MCF 10A (cell line): Measurements from ENCODE around the gene MBTD1. TPM values are rescaled to one million over a fixed set of nuclear protein-coding genes. Genes with fewer than 3 reads are reported as not detected.

Source experiments
- BruUV-seq: library from RNA; stranded (reverse); fragments of 400-500 nt; replicated peaks from 2 replicates; lab custom pipeline; 2021; lab: Mats Ljungman, UMichigan
- CTCF ChIA-PET: fragments of 300-600 bp; sonication (Branson Sonifier 250); formaldehyde crosslinking; extraction: SDS; loops from one replicate; lab custom pipeline; 2021; ENCODE audit warnings: antibody characterized with exemption, inconsistent platforms; lab: Yijun Ruan, JAX
- POLR2A ChIA-PET: fragments of 300-600, 350-650 bp; sonication (Branson Sonifier 250); formaldehyde crosslinking; extraction: SDS; loops from one replicate; lab custom pipeline; 2020; ENCODE audit warnings: antibody characterized with exemption, inconsistent platforms; lab: Yijun Ruan, JAX
- DNase-seq: peaks from one replicate; pipeline ENCODE4 v3.0.0-alpha.2; 2018; ENCODE audit not compliant: unreplicated experiment
- H3K27ac Mint-ChIP-seq: one replicate; pipeline ENCODE4 v1.8.0; 2022; ENCODE audit warnings: mild to moderate bottlenecking, low read depth, mixed read lengths; ENCODE audit not compliant: unreplicated experiment
- H3K27me3 Mint-ChIP-seq: one replicate; pipeline ENCODE4 v1.8.0; 2022; ENCODE audit warnings: mixed read lengths; ENCODE audit not compliant: insufficient read depth, unreplicated experiment
- H3K36me3 Mint-ChIP-seq: one replicate; pipeline ENCODE4 v1.8.0; 2022; ENCODE audit warnings: mild to moderate bottlenecking, moderate library complexity, mixed read lengths; ENCODE audit not compliant: insufficient read depth, unreplicated experiment
- H3K4me1 Mint-ChIP-seq: one replicate; pipeline ENCODE4 v1.8.0; 2022; ENCODE audit warnings: mixed read lengths; ENCODE audit not compliant: insufficient read depth, unreplicated experiment
- H3K4me3 Mint-ChIP-seq: one replicate; pipeline ENCODE4 v1.8.0; 2022; ENCODE audit warnings: mild to moderate bottlenecking, moderate library complexity, mixed read lengths; ENCODE audit not compliant: unreplicated experiment
- H3K9me3 Mint-ChIP-seq: one replicate; pipeline ENCODE4 v1.8.0; 2022; ENCODE audit warnings: mixed read lengths; ENCODE audit not compliant: unreplicated experiment
- intact Hi-C: fragments of 100-400 bp; cut with micrococcal nuclease; formaldehyde crosslinking; loops from 2 replicates; pipeline ENCODE4 v1.14.1; 2022
- total RNA-seq: library from RNA; stranded (reverse); gene quantifications from 2 replicates; pipeline ENCODE4 v1.2.3, GENCODE V29; 2022
- TF ChIP-seq, protein P1 (sequence below): fragments of 200-600 bp; IDR thresholded peaks from one replicate; pipeline ENCODE4 v1.8.0; 2022; ENCODE audit warnings: antibody characterized with exemption, mild to moderate bottlenecking; ENCODE audit not compliant: unreplicated experiment

MBTD1 gene
- total RNA-seq, 1 experiment from 2014 or later = 7.7 TPM

DNA sequence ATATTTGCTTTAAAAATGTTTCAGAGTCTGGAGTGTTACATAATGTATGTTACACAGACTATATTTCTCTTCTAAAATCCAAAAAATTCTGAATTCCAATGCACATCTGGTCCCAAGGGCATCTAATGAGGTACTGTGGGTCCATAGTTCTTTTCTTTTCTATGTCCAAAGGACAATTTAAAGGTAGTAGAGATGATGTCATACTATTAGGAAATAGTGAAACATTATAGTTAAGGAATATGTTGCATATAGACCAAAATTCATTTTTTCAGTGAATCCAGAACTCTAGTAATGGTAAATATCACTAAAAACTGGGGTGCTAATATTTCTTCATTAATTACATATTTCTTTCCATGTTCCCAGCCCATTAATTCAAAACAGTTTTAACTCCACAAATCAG is 70.7 kb downstream of the MBTD1 start:
- no peak for DNase-seq
- TF ChIP-seq, protein P1, sequence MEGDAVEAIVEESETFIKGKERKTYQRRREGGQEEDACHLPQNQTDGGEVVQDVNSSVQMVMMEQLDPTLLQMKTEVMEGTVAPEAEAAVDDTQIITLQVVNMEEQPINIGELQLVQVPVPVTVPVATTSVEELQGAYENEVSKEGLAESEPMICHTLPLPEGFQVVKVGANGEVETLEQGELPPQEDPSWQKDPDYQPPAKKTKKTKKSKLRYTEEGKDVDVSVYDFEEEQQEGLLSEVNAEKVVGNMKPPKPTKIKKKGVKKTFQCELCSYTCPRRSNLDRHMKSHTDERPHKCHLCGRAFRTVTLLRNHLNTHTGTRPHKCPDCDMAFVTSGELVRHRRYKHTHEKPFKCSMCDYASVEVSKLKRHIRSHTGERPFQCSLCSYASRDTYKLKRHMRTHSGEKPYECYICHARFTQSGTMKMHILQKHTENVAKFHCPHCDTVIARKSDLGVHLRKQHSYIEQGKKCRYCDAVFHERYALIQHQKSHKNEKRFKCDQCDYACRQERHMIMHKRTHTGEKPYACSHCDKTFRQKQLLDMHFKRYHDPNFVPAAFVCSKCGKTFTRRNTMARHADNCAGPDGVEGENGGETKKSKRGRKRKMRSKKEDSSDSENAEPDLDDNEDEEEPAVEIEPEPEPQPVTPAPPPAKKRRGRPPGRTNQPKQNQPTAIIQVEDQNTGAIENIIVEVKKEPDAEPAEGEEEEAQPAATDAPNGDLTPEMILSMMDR = no peak
- intact Hi-C loops = no loop called here
- H3K4me1 Mint-ChIP-seq = no peaks in the 10 kb centered on the region
- H3K4me3 Mint-ChIP-seq = no peak overlapping the region
- ChIA-PET POLR2A (no interaction called here), CTCF (interaction anchor here (1.0 kb wide), 1 partner anchor 18 kb away, joined by 3 read pairs; no protein-coding TSS in a partner anchor)
- no peak overlapping the region for H3K27ac Mint-ChIP-seq
- BruUV-seq = no TSS peak
- H3K27me3 Mint-ChIP-seq = no peaks in the 10 kb centered on the region
- no peaks in the 10 kb centered on the region for H3K9me3 Mint-ChIP-seq
- peaks cover 99% of the 10 kb centered on the region for H3K36me3 Mint-ChIP-seq

GRCh38 chr17:51188271-51188833 is 71.5 kb downstream of the MBTD1 start:
- CTCF ChIA-PET = no interaction called here

DNA sequence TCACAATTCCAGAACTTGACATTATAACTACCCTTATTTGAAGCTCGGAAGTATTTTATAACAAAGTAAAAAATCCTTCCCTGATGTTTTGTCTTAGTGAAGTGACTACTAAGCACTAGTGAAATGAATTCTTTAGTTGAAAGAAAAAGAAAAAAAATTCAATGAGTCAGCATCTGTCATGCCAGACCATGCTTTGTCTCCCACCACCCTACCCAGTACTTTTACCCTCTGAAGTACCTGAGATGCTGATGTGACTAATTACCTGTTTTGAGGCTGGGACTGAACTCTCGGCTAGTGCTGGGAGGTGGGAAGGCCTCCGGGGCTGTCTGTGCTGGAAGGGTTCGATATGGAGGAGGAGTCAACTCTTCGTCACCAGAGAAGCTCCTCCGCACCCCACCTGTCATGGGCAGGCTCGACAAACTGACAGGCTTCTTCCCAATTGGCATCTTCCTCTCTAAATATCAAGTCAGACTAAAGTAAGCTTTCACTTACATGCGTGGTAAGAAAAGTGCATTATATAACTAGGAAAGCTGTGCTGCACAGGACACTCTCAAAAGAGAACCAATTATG is 74.0 kb downstream of the MBTD1 start:
- Mint-ChIP-seq H3K27me3 (no peaks in the 10 kb centered on the region), H3K4me1 (no peaks in the 10 kb centered on the region), H3K27ac (no peak overlapping the region), H3K4me3 (no peak overlapping the region), H3K36me3 (peaks cover 100% of the 10 kb centered on the region), H3K9me3 (no peaks in the 10 kb centered on the region)
- CTCF ChIA-PET = interaction anchor here (0.6 to 1.0 kb wide), 4 partner anchors 63 to 181 kb away, joined by 3 to 4 read pairs (median 3); partner anchors contain the start of gene SPAG9
- POLR2A ChIA-PET = interaction anchor here (0.7 to 2.1 kb wide), 2 partner anchors 17 to 20 kb away, joined by 3 to 5 read pairs; partner anchors contain the start of gene NME2
- TF ChIP-seq, protein P1 = no peak
- BruUV-seq = no TSS peak
- intact Hi-C loops = no loop called here
- no peak for DNase-seq

More at GRCh38 chr17:51188271-51188833, 71.5 kb downstream of the MBTD1 start:
- intact Hi-C loops = no loop called here
- BruUV-seq = no TSS peak
- Mint-ChIP-seq H3K9me3 (no peaks in the 10 kb centered on the region), H3K36me3 (peaks cover 100% of the 10 kb centered on the region), H3K27me3 (no peaks in the 10 kb centered on the region), H3K4me3 (no peak overlapping the region), H3K27ac (no peak overlapping the region), H3K4me1 (no peaks in the 10 kb centered on the region)
- POLR2A ChIA-PET = no interaction called here
- TF ChIP-seq, protein P1 = no peak
- no peak for DNase-seq

DNA sequence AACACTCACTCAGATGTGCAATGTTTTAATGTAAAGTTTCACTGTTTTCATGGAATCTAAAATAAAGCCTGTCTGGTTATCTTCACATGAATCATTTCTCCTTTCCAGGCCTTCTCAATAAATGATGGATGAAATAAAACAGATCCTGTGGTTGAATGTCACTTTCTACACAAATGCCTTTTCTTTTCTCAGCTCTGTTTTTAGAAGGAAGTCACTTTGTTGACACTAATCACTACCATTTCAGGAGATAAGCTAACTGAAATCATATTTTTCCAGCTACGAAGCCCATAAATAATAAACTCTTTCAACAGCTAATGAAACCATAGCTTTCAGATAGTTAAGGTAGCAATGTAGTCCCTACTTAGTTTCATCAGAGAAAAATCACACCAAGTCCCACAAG is 75.7 kb downstream of the MBTD1 start:
- H3K4me3 Mint-ChIP-seq = no peak overlapping the region
- H3K36me3 Mint-ChIP-seq = peaks cover 95% of the 10 kb centered on the region
- TF ChIP-seq, protein P1 = no peak
- ChIA-PET CTCF (no interaction called here), POLR2A (interaction anchor here (1.0 to 1.3 kb wide), 2 partner anchors 8 to 10 kb away, joined by 3 to 4 read pairs; no protein-coding TSS in a partner anchor)
- H3K27ac Mint-ChIP-seq = no peak overlapping the region
- no peaks in the 10 kb centered on the region for H3K27me3 Mint-ChIP-seq
- no peaks in the 10 kb centered on the region for H3K9me3 Mint-ChIP-seq
- intact Hi-C loops = no loop called here
- no peak for DNase-seq
- no peaks in the 10 kb centered on the region for H3K4me1 Mint-ChIP-seq
- BruUV-seq = no TSS peak
